Cardiac muscle cell (in vitro differentiated cells and primary cell): ENCODE measurements around the gene RNH1. TPM values are rescaled to one million over a fixed set of nuclear protein-coding genes. Genes with fewer than 3 reads are reported as not detected.

ENCODE experiments used
- DNase-seq, 2 donors: peaks; one replicate each; pipeline versions ENCODE4 v3.0.0 to v3.0.0-alpha.2; 2010 to 2017; ENCODE audit warnings: low read depth in 1 of 2, low spot score in 1 of 2
- H3K27ac ChIP-seq: fragments of 200-600 bp; sonication (generic); 2 replicates; pipeline ENCODE4 v1.5.1; 2016
- H3K27me3 ChIP-seq: fragments of 200-600 bp; sonication (generic); 2 replicates; pipeline ENCODE4 v1.6.0; 2016; ENCODE audit warnings: control low read depth
- H3K36me3 ChIP-seq: fragments of 200-600 bp; sonication (generic); 2 replicates; pipeline ENCODE4 v1.5.1; 2016; ENCODE audit warnings: control low read depth
- H3K4me1 ChIP-seq: fragments of 200-600 bp; sonication (generic); 2 replicates; pipeline ENCODE4 v1.8.1; 2017; ENCODE audit warnings: low read depth, mild to moderate bottlenecking, mixed run types
- H3K4me3 ChIP-seq: fragments of 200-600 bp; sonication (generic); 2 replicates; pipeline ENCODE4 v1.5.1; 2016; ENCODE audit warnings: mild to moderate bottlenecking
- H3K9me3 ChIP-seq: fragments of 200-600 bp; sonication (generic); 2 replicates; pipeline ENCODE4 v1.5.1; 2017; ENCODE audit warnings: low read depth, mild to moderate bottlenecking, control low read depth
- CTCF ChIP-seq: IDR thresholded peaks from 2 replicates; pipeline ENCODE4 v1.5.1; 2012; ENCODE audit warnings: low read depth, mild to moderate bottlenecking, low read length
- polyA plus RNA-seq: library from polyadenylated mRNA; unstranded; fragments of >200 nt; fragmentation: Nextera tagmentation; extraction: Ambion mirVana; gene quantifications from 2 replicates; pipeline ENCODE4 v1.2.1, GENCODE V29; 2016
- total RNA-seq: library from RNA; depleted of rRNA; stranded (reverse); fragments of >200 nt; gene quantifications from 2 replicates; pipeline ENCODE4 v1.2.3, GENCODE V29; 2016

RNH1 gene
- total and polyA plus RNA-seq, 2 experiments from 2014 or later = 149 to 176 TPM

- Histone ChIP-seq H3K9me3 (no peaks in the 10 kb centered on the region), H3K4me1 (peaks cover 5% of the 10 kb centered on the region), H3K27ac (no peak overlapping the region), H3K4me3 (no peak overlapping the region), H3K36me3 (peaks cover 24% of the 10 kb centered on the region), H3K27me3 (no peaks in the 10 kb centered on the region)
- peak in 1 of 2 donors; percentile 84 for DNase-seq
- TF ChIP-seq CTCF = no peak
These were observed 3.7 kb downstream of the RNH1 start for GRCh38 chr11:503179-503981.

- no peak for TF ChIP-seq CTCF
- Histone ChIP-seq H3K27ac (no peak overlapping the region), H3K9me3 (no peaks in the 10 kb centered on the region), H3K4me1 (peaks cover 5% of the 10 kb centered on the region), H3K36me3 (peaks cover 32% of the 10 kb centered on the region), H3K4me3 (no peak overlapping the region), H3K27me3 (no peaks in the 10 kb centered on the region)
- no peak for DNase-seq
These were observed 4.5 kb downstream of the RNH1 start for GRCh38 chr11:502288-503178.

GRCh38 chr11:501683-502287 lies 5.3 kb downstream of the RNH1 start:
- Histone ChIP-seq H3K36me3 (peaks cover 34% of the 10 kb centered on the region), H3K9me3 (no peaks in the 10 kb centered on the region), H3K4me3 (no peak overlapping the region), H3K4me1 (peaks cover 5% of the 10 kb centered on the region), H3K27ac (no peak overlapping the region), H3K27me3 (no peaks in the 10 kb centered on the region)
- DNase-seq = no peak
- TF ChIP-seq CTCF = no peak

DNA sequence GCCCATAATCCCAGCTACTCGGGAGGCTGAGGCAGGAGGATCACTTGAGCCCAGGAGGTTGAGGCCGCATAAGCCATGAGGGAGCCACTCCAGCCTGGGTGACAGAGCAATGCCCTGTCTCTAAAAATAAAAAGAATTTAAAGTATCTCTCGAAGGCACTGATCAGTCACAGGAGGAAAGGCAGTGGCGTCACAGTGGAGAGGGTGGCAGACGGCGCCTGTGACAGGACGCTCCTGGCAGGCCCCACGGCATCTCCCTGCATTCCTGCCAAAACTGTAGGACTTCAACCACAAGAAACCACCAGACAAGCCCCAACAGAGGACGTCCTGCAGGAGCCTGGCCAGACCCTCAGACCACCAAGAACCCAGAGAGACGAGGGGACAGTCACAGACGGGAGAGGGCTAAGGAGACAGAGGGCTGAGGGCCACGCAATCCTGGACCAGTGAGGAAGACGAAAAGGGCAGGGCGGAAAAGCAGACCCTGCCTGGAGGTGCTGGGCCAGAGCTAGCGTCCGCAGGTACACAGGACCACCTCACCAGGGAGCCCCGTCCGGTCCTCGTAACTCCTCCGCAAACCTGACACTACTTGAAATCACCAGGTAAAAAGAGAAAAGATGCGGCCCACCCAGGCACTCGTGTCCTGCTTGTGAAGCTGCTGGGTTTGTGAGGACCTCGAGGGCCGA lies 5.9 kb downstream of the RNH1 start:
- Histone ChIP-seq H3K36me3 (peaks cover 34% of the 10 kb centered on the region), H3K9me3 (no peaks in the 10 kb centered on the region), H3K27me3 (no peaks in the 10 kb centered on the region), H3K4me3 (no peak overlapping the region), H3K27ac (no peak overlapping the region), H3K4me1 (peaks cover 5% of the 10 kb centered on the region)
- no peak for TF ChIP-seq CTCF
- DNase-seq = no peak
